ENCODE data around the gene CMTM4. TPM values are rescaled to one million over a fixed set of nuclear protein-coding genes. Genes with fewer than 3 reads are reported as not detected.

CMTM4 gene
- total and polyA plus RNA-seq, 2 of the 8 experiments (the other 6 are each of a cell fraction or from before 2014, with no cell fraction given): 35.3 to 51.7 TPM

DNA sequence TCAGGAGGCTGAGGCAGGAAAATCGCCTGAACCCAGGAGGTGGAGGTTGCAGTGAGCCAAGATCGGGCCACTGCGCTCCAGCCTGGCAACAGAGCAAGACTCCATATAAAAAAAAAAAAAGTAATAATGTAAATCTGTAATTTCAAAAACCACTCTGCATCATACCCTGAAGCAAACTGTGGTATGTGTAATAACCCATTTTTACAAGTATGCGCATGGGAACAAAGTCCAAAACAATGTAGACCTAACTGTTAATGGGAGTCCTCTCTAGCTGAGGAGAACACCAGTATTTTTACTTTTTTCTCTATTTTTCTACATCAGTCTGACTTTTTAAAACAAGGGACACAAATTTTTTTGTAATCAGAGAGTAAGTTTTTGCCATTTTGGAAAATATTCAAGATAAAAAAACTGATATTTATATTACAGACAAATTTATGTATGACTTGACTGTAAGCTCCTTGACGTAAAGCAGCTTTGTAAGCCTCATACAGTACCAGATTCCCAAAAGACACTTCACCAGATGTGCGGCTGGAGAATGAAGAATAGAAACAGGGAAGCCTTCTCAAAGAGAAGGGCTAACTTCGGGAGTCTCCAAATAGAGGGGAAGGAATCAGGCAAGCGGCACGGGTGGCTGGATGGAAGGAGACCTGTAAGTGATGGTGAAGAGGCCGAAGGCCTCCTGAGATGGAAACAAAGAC, 25.7 kb downstream of the CMTM4 start:
- no peak overlapping the region for H3K18ac ChIP-seq (ENCODE audit: extremely low read depth, low read length)
- 0 out of 2 replicates have a peak overlapping the region, but pooled peaks have one; percentile 24 for H2AK5ac ChIP-seq (ENCODE audit: low read depth, low read length)
- H3K4me1 ChIP-seq (replicated peaks in 1 of 4; ENCODE audit: control insufficient read depth in 3 of 4, insufficient read depth in 4 of 4, low read length in 3 of 4): no peaks in the 10 kb centered on the region
- H2BK120ac ChIP-seq (replicated peaks; ENCODE audit: low read depth, low read length): no peak overlapping the region
- no peak overlapping the region for H3K23ac ChIP-seq (ENCODE audit: insufficient read length)
- ChIA-PET POLR2A (ENCODE audit: partially characterized antibody) (interaction anchor here (1.4 kb wide), 1 partner anchor 20 kb away, joined by 4 read pairs; no protein-coding TSS in a partner anchor), CTCF (ENCODE audit: partially characterized antibody) (interaction anchor here (0.7 to 1.6 kb wide), 6 partner anchors 8 to 129 kb away, joined by 3 to 7 read pairs (median 4); no protein-coding TSS in a partner anchor)
- no peaks in the 10 kb centered on the region; a peak in 1 of 8 replicates for H3K36me3 ChIP-seq (ENCODE audit: control insufficient read depth in 2 of 4, insufficient read depth in 4 of 4, low read length in 3 of 4)
- FAIRE-seq (no peak), DNase-seq (ENCODE audit: low read depth in 1 of 2, low spot score in 2 of 2) (no peak)
- H4K20me1 ChIP-seq (replicated peaks in 1 of 2; ENCODE audit: control insufficient read depth in 1 of 2, insufficient read depth in 2 of 2, low read length in 2 of 2): peaks cover 0 to 1% of the 10 kb centered on the region in 2 experiments
- H3K56ac ChIP-seq (replicated peaks; ENCODE audit: insufficient read length, low read depth, low read length): peak overlapping the region; percentile 7
- H2BK20ac ChIP-seq (ENCODE audit: low read length): no peak overlapping the region
- no peaks in the 10 kb centered on the region for H3K9me3 ChIP-seq (ENCODE audit: insufficient read depth in 2 of 2, low read depth in 1 of 2, low read length in 1 of 2)
- H3K4me3 ChIP-seq (ENCODE audit: extremely low read depth in 1 of 4, insufficient read depth in 2 of 4, low read depth in 3 of 4, low read length in 4 of 4): no peak overlapping the region
- H2AFZ ChIP-seq (ENCODE audit: low read length): no peak overlapping the region
- TF ChIP-seq SRF (IDR thresholded peaks at IDR 0.05; ENCODE audit: low read depth, low read length) (no peak), RNF2 (IDR thresholded peaks at IDR 0.05; ENCODE audit: borderline replicate concordance, low read depth, low read length, missing control alignments, poor library complexity, severe bottlenecking) (no peak), RFX5 (IDR thresholded peaks at IDR 0.05; ENCODE audit: borderline replicate concordance, low read depth, low read length) (no peak), MAFK (IDR thresholded peaks at IDR 0.05; ENCODE audit: low read depth, low read length) (no peak), SAP30 (IDR thresholded peaks at IDR 0.05; ENCODE audit: insufficient read depth, insufficient replicate concordance, low read length) (no peak), POU5F1 (IDR thresholded peaks at IDR 0.05; ENCODE audit: low read depth, low read length) (no peak), BRCA1 (IDR thresholded peaks at IDR 0.05; ENCODE audit: low read depth, low read length) (no peak)
- H3K4me2 ChIP-seq (ENCODE audit: insufficient read depth in 1 of 2, low read depth in 2 of 2, low read length in 2 of 2): no peak overlapping the region
- H3K14ac ChIP-seq (ENCODE audit: insufficient read length): no peak overlapping the region
- H2BK12ac ChIP-seq (ENCODE audit: low read depth, low read length): no peak overlapping the region
- H3K9ac ChIP-seq (replicated peaks in 1 of 4; ENCODE audit: extremely low read depth in 1 of 4, low read depth in 3 of 4, low read length in 3 of 4): no peak overlapping the region
- H3K23me2 ChIP-seq (ENCODE audit: low read depth, low read length): no peaks in the 10 kb centered on the region
- no peaks in the 10 kb centered on the region for H3K27me3 ChIP-seq (replicated peaks in 1 of 4; ENCODE audit: control insufficient read depth in 3 of 4, extremely low read depth in 1 of 4, insufficient read depth in 3 of 4, low read length in 3 of 4)
- H2BK5ac ChIP-seq (ENCODE audit: low read depth, low read length): no peak overlapping the region
- H4K5ac ChIP-seq (ENCODE audit: insufficient read length, low read depth, low read length): no peak overlapping the region
- H4K91ac ChIP-seq (replicated peaks; ENCODE audit: insufficient read length, low read length): no peak overlapping the region
- H4K8ac ChIP-seq (ENCODE audit: extremely low read depth, insufficient read depth, low read length): no peak overlapping the region
- H2BK15ac ChIP-seq (ENCODE audit: low read length): no peak overlapping the region
- H3K27ac ChIP-seq (ENCODE audit: low read depth, low read length): no peak overlapping the region
- peaks cover 6% of the 10 kb centered on the region for H3K79me1 ChIP-seq (ENCODE audit: low read depth, low read length)
- H3K79me2 ChIP-seq (ENCODE audit: control insufficient read depth in 1 of 2, insufficient read depth in 2 of 2, low read length in 2 of 2): peaks cover 0 to 22% of the 10 kb centered on the region in 2 experiments; a peak in 2 of 4 replicates
- H3K4ac ChIP-seq (replicated peaks; ENCODE audit: insufficient read length, low read depth, low read length): no peak overlapping the region
- WGBS, 2 experiments (ENCODE audit: extremely low coverage in 1 of 2, insufficient coverage in 1 of 2, insufficient read length in 1 of 2, insufficient replicate concordance in 2 of 2, low coverage in 1 of 2, low lambda C conversion rate in 2 of 2, missing lambda C conversion rate in 1 of 2): 88% methylated on average over 10 of the region's 10 CpGs; no CpG with 5 or more reads in 1 of the 2 experiments

Data from H1 (cell line).